ENCODE data around the gene MAEA. TPM values are rescaled to one million over a fixed set of nuclear protein-coding genes. Genes with fewer than 3 reads are reported as not detected.

The MAEA gene
- total RNA-seq, 1 donor from 2014 or later, result 63.2 TPM

- no peaks in the 10 kb centered on the region for H3K27me3 ChIP-seq
- no peak for ATAC-seq
- no peak for TF ChIP-seq CTCF (IDR thresholded peaks at IDR 0.05)
- H3K36me3 ChIP-seq, result peaks cover 49% of the 10 kb centered on the region
- no peaks in the 10 kb centered on the region for H3K4me1 ChIP-seq
- DNase-seq, result no peak
- H3K9me3 ChIP-seq, result no peaks in the 10 kb centered on the region
- H3K4me3 ChIP-seq, result no peak overlapping the region
- intact Hi-C loops (cut with DNase I), result no loop called here
- H3K27ac ChIP-seq, result no peak overlapping the region
Observed at GRCh38 chr4:1327526-1328266, 38.0 kb downstream of the MAEA start.

GRCh38 chr4:1328267-1329155 lies 38.8 kb downstream of the MAEA start:
- Histone ChIP-seq H3K27ac (no peak overlapping the region), H3K9me3 (no peaks in the 10 kb centered on the region), H3K36me3 (peaks cover 43% of the 10 kb centered on the region), H3K27me3 (no peaks in the 10 kb centered on the region), H3K4me3 (no peak overlapping the region), H3K4me1 (no peaks in the 10 kb centered on the region)
- intact Hi-C loops (cut with DNase I), result no loop called here
- DNase-seq, result no peak
- no peak for TF ChIP-seq CTCF (IDR thresholded peaks at IDR 0.05)
- ATAC-seq, result no peak

- no peak overlapping the region for H3K4me3 ChIP-seq
- intact Hi-C loops (cut with DNase I), result no loop called here
- no peak overlapping the region for H3K27ac ChIP-seq
- DNase-seq (no peak), ATAC-seq (no peak)
- H3K36me3 ChIP-seq, result peaks cover 45% of the 10 kb centered on the region
- H3K4me1 ChIP-seq, result no peaks in the 10 kb centered on the region
- TF ChIP-seq CTCF (IDR thresholded peaks at IDR 0.05), result no peak
- H3K9me3 ChIP-seq, result no peaks in the 10 kb centered on the region
- H3K27me3 ChIP-seq, result no peaks in the 10 kb centered on the region
Observed at GRCh38 chr4:1329408-1330371, 40.0 kb downstream of the MAEA start.

GRCh38 chr4:1330761-1331590 lies 41.3 kb downstream of the MAEA start:
- no peak for DNase-seq
- intact Hi-C loops (cut with DNase I), result no loop called here
- ATAC-seq, result peak; percentile 11

More at GRCh38 chr4:1330761-1331590, 41.3 kb downstream of the MAEA start:
- Histone ChIP-seq H3K27me3 (no peaks in the 10 kb centered on the region), H3K36me3 (peaks cover 38% of the 10 kb centered on the region), H3K4me3 (no peak overlapping the region), H3K27ac (no peak overlapping the region), H3K4me1 (no peaks in the 10 kb centered on the region), H3K9me3 (no peaks in the 10 kb centered on the region)
- no peak for TF ChIP-seq CTCF (IDR thresholded peaks at IDR 0.05)

Data from upper lobe of right lung (tissue), 1 donor.